ENCODE results near the gene ATP11A.

Gene ATP11A

DNA sequence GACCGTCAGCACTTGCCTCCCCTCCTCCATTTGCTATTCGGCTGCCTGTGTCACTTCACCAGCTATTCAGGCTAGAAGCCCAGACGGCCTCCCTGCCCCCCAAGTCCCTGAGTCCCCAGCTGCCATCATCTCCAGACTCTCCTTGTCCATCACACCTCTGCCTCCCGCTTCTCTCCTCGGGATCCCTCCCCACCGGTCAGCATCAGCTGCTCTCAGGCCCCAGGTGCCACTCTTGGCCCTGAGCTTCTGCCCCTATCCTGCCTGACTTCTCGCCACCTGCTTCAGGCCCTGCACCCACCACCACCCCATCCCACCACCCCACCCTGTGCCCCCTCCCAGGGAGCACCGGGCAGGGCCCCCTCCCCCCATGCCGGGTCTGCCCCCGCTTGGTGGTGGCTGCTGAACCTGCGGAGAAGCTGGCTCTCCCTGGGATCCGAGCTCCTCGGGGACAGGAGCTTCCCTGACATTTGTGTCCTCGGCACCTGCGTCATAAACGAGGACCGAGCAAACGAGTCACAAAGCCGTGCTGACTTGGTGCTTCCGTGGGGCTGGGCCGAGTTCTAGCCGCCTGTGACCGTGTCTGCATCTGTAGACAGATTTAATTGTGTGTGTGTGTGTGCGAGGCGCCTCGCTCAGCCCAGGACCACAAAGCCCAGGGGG is 208.9 kb downstream of the ATP11A start:
- DNase-seq: no peak

GRCh38 chr13:112899281-112900225 is 209.7 kb downstream of the ATP11A start:
- no peak for DNase-seq

DNA sequence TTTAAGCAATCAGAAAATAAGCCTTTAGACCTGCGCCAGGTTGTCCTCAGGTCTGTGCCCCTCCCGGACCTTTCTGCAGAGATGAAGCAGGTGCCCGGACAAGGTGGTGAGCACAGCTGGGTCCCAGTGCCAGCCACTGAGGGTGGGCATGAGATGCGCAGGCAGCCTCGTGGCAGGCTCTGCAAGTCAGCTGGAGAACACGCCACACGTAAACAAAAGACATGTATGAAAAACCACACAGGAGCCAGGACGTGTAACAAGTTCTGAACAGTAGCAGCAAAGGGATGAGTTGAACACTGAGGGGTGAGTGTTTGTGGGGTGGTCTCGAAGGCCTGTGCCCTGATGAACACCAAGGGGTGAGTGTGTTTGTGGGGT is 210.4 kb downstream of the ATP11A start:
- DNase-seq: no peak

GRCh38 chr13:112900691-112901091 is 210.9 kb downstream of the ATP11A start:
- no peak for DNase-seq

GRCh38 chr13:112902101-112902651 is 212.3 kb downstream of the ATP11A start:
- DNase-seq: no peak

GRCh38 chr13:112902669-112903068 is 212.8 kb downstream of the ATP11A start:
- DNase-seq: no peak

DNA sequence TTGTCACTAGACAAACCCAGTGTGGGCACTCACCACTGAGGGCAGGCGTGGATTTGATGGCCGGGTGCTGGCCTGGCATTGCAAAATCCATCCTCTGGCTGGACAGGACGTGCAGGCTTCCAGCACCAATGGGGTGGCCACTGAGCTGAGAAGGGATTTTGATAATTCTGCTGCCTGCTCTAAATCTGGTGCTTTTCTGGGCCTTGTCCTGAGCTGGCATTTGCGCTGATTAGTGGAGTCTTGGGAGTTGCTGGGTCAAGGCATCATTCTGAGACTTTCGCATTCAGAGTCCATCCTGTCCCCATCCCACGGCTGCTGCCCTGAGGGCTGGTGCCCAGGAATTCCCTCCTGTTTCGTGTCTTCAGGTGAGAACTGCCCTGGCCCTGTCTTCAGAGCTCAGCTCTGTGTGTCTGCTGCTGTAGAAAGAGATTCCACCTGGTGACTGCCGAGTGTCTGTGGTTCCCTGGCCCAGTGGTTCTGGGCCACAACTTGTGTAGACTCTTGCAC is 213.3 kb downstream of the ATP11A start:
- DNase-seq: no peak

DNA sequence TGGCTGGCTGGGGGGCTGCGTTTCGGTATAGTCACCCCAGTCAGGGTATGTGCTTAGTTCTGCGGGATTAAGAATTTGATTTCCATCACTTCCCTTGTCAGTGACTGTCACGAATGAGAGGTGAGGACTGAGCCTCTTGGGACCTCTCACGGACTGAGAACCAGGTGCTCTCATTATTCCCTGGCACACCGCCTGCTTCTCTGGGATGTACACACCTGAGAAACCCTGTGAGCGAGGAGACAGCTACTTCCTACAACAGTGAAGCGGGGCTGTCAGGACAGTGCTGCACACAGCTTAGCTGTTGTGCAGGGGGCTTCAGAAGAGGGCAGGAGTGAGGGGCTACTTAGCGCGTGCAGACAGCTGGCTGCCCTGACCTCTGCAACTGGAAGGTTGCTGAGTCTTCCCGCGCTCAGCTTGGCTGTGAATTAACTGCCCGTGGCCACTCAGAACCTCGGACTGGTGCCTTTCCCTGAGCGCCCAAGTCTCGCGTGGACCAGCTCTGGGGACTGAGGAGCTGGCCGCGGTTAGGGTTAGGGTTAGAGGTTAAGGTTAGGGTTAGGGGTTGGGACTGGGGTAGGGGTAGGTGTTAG is 213.9 kb downstream of the ATP11A start:
- DNase-seq: no peak

GRCh38 chr13:112904436-112904960 is 214.7 kb downstream of the ATP11A start:
- DNase-seq: no peak

DNA sequence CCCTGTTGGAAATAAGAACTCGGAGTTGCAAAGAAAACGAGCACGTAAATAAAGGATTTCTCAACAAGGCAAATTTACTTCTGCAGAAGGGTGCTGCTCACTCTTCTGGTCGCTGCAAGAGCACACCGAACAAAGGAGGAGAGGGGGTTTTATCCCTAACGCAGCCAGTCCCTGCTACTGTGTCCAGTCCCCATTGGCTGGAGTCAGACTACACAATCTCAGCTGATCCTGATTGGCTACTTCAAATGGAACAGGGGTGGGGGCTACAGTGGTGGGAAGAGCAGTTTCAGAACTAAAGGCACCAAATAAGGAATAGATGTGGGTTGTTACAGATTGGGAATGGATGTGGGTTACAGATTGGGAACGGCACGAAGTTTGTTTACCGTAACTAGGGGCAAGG is 215.2 kb downstream of the ATP11A start:
- no peak for DNase-seq

DNA sequence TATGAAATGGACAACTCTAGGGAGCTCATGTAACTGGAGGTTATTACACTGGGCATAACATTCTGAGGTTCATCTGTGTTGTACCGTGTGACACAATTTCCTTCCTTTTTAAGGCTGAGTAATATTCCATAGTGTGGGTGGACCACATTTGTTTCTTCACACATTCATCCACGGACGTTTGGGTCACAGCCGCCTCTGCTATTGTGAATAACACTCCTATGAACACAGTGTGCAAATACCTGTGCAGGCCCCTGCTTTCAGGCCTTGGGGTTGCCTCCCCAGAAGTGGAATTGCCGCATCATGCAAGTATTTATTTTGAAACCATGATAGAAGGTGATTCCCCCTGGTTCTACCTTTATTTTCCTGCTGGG is 215.8 kb downstream of the ATP11A start:
- DNase-seq: no peak

DNA sequence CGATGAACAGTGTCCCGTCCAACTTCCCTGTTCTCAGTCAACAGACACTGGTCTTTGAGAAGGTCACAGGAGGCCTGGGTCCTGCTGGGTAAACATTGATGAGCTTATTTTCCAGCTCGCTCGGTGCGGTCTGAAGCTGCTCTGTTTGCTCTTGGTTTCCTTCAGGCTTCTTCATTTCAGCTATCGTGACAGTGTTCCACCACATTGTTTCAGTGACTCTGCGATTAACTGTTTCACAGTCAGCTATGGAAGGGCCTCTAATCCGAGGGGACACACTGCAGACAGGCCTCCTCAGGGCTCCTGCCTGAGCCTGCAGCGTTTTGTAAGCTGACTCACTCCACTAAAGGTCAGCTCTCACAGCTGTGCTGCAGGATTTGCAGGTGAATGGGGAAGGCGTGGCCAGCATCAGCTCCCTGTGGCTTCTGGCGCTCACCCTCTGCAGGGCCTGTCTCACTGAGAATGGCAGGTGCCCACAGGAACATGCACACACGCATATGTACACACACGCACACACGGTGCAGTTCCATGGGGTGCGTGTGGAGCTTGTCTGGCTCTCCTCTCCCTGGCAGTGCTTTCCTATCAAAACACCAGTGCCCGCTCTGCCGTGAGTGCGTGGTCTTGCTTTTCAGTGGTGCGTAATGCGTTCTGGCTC is 216.3 kb downstream of the ATP11A start:
- no peak for DNase-seq

- DNase-seq: no peak
These were observed 217.4 kb downstream of the ATP11A start for GRCh38 chr13:112907286-112907685.

GRCh38 chr13:112907871-112908331 is 218.1 kb downstream of the ATP11A start:
- no peak for DNase-seq

DNA sequence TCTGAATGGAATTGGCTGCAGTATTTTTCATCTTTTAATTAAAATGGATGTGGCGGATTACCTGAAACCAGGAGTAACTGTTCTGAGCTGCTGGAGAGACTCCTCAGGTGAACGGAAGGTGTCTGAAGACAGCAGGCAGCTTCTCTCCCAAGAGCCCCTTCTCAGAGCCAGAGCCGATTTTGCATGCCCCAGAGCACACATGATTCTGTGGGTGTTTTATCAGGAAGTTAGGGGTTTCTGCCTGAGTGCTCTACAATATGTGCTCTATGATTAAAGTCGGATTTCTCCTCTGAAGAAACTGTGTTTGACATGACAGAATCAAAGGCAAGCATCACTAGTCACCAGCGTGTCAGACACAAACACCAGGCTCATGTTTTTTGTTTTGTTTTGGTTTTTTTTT is 218.5 kb downstream of the ATP11A start:
- DNase-seq: no peak

- no peak for DNase-seq
These were observed 220.2 kb downstream of the ATP11A start for GRCh38 chr13:112910016-112910415.

GRCh38 chr13:112910616-112911280 is 220.9 kb downstream of the ATP11A start:
- no peak for DNase-seq

DNA sequence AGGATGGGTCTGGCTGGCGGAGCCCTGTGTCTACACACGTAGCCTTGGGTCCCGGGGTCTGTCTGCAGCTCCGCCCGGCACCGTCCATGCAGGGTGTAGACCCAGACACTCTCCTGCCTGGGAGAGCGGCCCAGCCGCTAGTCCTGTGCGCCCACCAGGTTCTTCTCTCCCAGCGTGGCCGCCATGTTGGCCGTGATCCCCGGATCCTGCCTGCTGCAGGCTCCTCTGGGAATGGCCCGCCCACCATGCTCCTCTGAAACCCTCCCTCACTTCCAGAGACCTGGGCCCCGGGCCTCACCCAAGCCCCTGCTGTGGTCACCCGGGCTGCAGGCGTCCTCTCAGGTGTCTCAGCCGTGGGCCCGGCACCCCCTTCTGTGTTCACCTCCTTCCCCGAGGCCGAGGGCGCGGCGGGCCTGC is 221.5 kb downstream of the ATP11A start:
- no peak for DNase-seq

DNA sequence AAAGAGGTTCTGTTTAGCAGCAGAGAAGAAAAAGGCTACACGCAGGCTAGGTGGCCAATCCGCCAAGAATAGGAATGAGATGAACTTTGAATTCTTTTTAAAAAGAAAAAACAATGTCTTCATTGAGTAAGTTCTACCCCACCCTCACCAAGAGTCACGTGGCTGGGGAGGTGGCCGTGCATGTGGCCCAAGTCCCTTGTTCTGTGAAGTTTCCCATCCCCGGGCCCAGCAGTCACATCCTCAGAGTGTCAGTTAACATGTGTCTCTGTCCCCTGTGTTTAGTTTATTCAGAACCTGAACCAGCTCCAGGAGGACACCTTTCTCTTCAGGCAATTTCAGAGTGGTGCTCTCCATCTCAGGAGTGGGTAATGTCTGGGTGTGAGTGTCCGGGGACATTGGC is 222.0 kb downstream of the ATP11A start:
- DNase-seq: no peak

DNA sequence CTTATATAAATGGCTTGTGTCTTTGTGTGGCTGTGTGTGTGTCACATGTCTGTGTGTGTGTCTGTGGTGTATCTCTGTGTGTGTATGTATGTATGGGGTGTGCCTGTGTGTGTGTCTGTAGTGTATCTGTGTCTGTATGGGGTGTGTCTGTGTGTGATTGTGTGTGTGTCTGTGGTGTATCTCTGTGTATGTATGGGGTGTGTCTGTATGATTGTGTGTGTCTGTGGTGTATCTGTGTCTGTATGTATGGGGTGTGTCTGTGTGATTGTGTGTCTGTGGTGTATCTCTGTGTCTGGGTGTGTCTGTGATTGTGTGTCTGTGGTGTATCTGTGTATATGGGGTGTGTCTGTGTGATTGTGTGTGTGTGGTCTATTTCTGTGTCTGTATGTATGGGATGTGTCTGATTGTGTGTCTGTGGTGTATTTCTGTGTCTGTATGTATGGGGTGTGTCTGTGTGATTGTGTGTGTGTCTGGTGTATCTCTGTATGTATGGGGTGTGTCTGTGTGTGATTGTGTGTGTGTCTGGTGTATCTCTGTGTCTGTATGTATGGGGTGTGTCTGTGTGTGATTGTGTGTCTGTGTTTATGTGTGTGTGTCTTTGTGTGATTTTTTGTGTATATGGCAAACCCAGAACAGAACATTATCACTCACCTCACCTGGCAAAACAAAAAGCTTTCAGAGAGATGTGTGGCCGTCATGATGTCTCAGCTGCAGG is 223.0 kb downstream of the ATP11A start:
- DNase-seq: no peak

DNA sequence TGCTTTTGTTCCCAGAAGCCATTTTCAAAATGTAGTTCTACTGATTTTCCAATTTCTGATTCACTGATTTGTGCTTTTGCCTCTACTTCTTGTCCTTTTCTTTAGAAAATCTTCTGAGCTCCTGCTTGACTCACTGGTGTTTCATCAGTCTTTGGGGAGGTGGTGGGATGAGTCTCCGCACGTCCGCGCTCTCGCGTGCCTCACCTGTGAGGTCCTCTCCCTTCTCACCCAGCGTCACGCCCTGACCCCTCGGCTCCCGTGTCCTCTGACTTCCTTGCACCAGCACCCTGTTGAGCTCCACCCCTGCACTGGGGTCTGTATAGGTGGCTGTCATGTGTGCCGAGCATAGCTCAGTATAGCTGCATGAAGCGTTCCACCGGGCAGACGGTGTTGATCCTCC is 226.5 kb downstream of the ATP11A start:
- no peak for DNase-seq
